ENCODE measurements around the gene ZNF532. TPM values are rescaled to one million over a fixed set of nuclear protein-coding genes. Genes with fewer than 3 reads are reported as not detected.

The ZNF532 gene
- total and polyA plus RNA-seq, 9 of the 15 experiments (the other 6 are each of a cell fraction or from before 2014, with no cell fraction given), result 0.42 TPM; not detected in 8

DNA sequence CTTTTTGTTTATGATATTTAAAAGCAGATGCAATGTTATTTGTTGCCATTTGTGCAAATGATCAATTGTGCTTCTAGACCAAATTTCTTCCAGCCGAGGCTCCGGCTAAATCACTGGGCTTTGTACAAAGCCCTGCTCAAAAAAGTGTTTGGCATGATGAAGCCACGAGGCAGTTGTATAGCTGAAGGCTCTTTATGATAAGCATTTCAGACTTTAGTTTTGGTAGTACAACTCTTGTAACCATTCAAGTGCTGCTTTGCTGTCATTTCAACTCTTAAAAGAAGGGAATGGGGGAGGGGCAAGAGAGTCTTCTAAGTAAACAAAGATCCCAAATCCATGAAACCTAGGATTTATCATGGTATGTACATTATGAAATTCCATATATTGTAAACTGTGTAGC is 3.3 kb upstream of the ZNF532 start:
- no peak overlapping the region for H3K9ac ChIP-seq (ENCODE audit: insufficient read depth in 1 of 2, low read depth in 2 of 2, low read length in 2 of 2)
- no TSS peak for BruUV-seq (replicated peaks)
- in situ Hi-C loops (cut with MboI) (no loop called here), intact Hi-C loops (cut with micrococcal nuclease) (no loop called here)
- no peaks in the 10 kb centered on the region for H4K20me1 ChIP-seq (replicated peaks; ENCODE audit: control insufficient read depth, insufficient read depth, low read length)
- no peak overlapping the region for H3K4me2 ChIP-seq (ENCODE audit: insufficient read depth, low read length)
- ATAC-seq (no peak), DNase-seq (ENCODE audit: extremely low read depth in 1 of 4, low spot score in 3 of 4) (no peak), FAIRE-seq (no peak)
- H3K4me3 ChIP-seq, result no peak overlapping the region
- no peak overlapping the region for H3K27ac ChIP-seq (ENCODE audit: extremely low read depth, low read depth, low read length)
- H3K27me3 ChIP-seq (ENCODE audit: control insufficient read depth in 2 of 2, insufficient read depth in 2 of 2, low read length in 2 of 2), result peaks cover 0 to 5% of the 10 kb centered on the region in 2 experiments; a peak in 1 of 5 replicates
- H3K9me1 ChIP-seq (ENCODE audit: control insufficient read depth, insufficient read depth, low read length), result no peaks in the 10 kb centered on the region
- 0% methylated on average over 1 of the region's 3 CpGs for WGBS (ENCODE audit: insufficient coverage, low coverage, missing lambda C conversion rate)
- CTCF ChIA-PET (ENCODE audit: low intra/inter-chr PET ratio), result no interaction called here
- no peaks in the 10 kb centered on the region for H3K9me3 ChIP-seq (replicated peaks; ENCODE audit: control insufficient read depth, insufficient read depth, low read depth, low read length)
- no peak overlapping the region for H2AFZ ChIP-seq (ENCODE audit: low read depth, low read length)
- TF ChIP-seq CBX2 (IDR thresholded peaks at IDR 0.05; ENCODE audit: insufficient read depth, low read length, poor library complexity, severe bottlenecking) (no peak), RFX7 (CRISPR knock-in tag; IDR thresholded peaks at IDR 0.05) (no peak), ZNF41 (CRISPR knock-in tag; conservative IDR thresholded peaks at IDR 0.05) (no peak), ZNF263 (CRISPR knock-in tag; IDR thresholded peaks at IDR 0.05; ENCODE audit: borderline replicate concordance) (no peak), ZNF785 (CRISPR knock-in tag; IDR thresholded peaks at IDR 0.05) (no peak), ZFP30 (CRISPR knock-in tag; IDR thresholded peaks at IDR 0.05; ENCODE audit: borderline replicate concordance) (no peak), ZBED1 (IDR thresholded peaks at IDR 0.05) (no peak), HINFP (tag; conservative IDR thresholded peaks at IDR 0.05; ENCODE audit: low read depth) (no peak), SMARCE1 (IDR thresholded peaks at IDR 0.05) (no peak)
- TF ChIP-seq, protein P1, sequence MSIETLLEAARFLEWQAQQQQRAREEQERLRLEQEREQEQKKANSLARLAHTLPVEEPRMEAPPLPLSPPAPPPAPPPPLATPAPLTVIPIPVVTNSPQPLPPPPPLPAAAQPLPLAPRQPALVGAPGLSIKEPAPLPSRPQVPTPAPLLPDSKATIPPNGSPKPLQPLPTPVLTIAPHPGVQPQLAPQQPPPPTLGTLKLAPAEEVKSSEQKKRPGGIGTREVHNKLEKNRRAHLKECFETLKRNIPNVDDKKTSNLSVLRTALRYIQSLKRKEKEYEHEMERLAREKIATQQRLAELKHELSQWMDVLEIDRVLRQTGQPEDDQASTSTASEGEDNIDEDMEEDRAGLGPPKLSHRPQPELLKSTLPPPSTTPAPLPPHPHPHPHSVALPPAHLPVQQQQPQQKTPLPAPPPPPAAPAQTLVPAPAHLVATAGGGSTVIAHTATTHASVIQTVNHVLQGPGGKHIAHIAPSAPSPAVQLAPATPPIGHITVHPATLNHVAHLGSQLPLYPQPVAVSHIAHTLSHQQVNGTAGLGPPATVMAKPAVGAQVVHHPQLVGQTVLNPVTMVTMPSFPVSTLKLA (conservative IDR thresholded peaks at IDR 0.05), result no peak
- TF ChIP-seq, protein P2, sequence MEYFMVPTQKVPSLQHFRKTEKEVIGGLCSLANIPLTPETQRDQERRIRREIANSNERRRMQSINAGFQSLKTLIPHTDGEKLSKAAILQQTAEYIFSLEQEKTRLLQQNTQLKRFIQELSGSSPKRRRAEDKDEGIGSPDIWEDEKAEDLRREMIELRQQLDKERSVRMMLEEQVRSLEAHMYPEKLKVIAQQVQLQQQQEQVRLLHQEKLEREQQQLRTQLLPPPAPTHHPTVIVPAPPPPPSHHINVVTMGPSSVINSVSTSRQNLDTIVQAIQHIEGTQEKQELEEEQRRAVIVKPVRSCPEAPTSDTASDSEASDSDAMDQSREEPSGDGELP (CRISPR knock-in tag; IDR thresholded peaks at IDR 0.05; ENCODE audit: borderline replicate concordance), result no peak
- POLR2A ChIA-PET, result no interaction called here
- no peaks in the 10 kb centered on the region for H3K79me2 ChIP-seq (ENCODE audit: control insufficient read depth, insufficient read depth, low read length)
- H3K4me1 ChIP-seq (replicated peaks in 1 of 2; ENCODE audit: control insufficient read depth in 2 of 2, insufficient read depth in 2 of 2, low read length in 2 of 2), result no peaks in the 10 kb centered on the region
- no peaks in the 10 kb centered on the region for H3K36me3 ChIP-seq (ENCODE audit: control insufficient read depth, insufficient read depth, low read length)
